ENCODE measurements around the gene SUSD6.

SUSD6 gene

DNA sequence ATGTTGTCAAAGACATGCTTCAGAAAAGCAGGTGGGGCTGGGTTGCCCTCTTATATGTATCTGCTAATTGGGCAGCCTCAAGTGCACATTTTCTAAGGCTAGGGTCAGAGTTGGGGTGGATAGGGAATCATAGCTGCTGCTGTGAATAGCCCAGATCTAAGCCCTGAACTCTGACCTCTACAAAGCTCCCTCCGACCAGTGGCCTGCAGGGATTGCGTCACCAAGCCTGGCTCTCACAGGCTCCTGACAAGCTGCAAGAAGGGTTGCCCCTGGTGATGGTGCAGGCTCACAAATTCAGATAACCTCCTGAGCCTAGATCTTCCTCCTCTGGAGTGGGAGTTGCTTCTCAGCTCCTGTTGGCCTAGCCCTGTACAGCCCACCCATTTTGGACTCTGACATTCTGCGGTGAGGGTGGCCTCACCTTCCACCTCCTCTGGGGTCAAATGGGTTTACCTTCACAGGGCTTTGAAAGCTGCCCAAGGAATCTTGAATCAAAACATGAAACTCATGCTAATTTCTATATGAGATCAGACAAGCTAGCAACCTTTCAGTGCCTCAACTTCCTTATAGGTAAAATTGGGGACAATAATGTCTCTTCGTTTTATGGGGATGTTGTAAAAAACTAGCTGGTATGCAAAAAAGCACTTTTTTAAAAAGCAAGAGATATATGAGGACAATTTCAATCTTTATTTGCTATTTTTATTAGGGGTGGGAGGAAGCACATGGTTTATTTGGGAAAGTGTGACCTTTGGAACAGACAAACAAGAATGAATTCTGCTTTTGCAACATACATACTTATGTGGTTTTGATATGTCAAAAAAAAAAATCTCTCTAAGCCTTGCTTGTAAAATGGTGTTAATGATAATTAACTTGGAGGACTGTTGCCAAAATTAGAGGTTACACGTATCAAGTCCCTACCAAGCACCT is 4.9 kb upstream of the SUSD6 start:
- TF ChIP-seq, protein P1, sequence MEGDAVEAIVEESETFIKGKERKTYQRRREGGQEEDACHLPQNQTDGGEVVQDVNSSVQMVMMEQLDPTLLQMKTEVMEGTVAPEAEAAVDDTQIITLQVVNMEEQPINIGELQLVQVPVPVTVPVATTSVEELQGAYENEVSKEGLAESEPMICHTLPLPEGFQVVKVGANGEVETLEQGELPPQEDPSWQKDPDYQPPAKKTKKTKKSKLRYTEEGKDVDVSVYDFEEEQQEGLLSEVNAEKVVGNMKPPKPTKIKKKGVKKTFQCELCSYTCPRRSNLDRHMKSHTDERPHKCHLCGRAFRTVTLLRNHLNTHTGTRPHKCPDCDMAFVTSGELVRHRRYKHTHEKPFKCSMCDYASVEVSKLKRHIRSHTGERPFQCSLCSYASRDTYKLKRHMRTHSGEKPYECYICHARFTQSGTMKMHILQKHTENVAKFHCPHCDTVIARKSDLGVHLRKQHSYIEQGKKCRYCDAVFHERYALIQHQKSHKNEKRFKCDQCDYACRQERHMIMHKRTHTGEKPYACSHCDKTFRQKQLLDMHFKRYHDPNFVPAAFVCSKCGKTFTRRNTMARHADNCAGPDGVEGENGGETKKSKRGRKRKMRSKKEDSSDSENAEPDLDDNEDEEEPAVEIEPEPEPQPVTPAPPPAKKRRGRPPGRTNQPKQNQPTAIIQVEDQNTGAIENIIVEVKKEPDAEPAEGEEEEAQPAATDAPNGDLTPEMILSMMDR (IDR thresholded peaks at IDR 0.05; ENCODE audit: low read depth, low read length) = no peak
- DNase-seq (ENCODE audit: extremely low read depth, low read depth) = no peak

DNA sequence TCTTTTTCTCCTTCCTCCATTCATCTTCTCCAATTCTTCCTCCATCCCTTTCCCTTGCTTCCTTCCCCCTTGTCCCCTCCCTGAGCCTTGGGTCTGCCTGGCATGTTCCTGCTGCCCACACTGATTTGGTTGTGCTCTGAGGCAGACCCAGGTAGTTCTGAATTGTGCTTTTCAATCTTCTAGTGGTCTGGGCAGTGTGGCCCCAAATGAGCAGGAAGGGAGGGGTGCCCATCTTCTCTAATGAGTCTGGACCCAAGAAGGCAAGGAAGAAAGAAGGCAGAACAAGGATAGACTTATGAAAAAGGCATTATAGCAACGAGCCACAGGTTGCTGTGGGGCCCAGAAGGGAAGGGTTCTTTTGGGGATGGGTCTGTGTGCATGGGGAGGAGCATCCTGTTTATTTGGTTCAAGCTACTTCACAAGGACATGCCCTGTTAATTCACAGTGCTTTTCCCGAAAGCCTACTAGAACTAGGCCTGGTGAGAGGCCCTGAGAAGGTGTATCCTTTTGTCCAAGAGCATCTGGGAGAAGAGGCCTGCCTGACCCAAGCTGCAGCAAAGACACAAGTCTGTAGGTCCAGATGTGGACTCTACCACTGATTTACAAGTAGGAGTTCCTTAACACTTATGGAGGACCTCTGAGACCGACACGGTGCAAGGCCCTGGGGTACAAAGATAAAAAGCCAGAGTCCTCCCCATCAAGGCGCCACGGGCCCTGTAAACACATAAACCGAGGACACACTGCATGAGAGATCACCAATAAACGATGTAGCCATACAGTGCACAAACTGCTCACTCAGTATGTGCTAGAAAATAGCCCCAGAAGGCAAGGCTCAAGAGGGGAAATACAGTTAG is 1.1 kb upstream of the SUSD6 start:
- no peak for DNase-seq (ENCODE audit: extremely low read depth, low read depth)
- TF ChIP-seq, protein P1 (IDR thresholded peaks at IDR 0.05; ENCODE audit: low read depth, low read length) = no peak

- DNase-seq (ENCODE audit: extremely low read depth, low read depth) = no peak
- TF ChIP-seq, protein P1 (IDR thresholded peaks at IDR 0.05; ENCODE audit: low read depth, low read length) = no peak
Measured at GRCh38 chr14:69610874-69611171, 573 bp upstream of the SUSD6 start.

GRCh38 chr14:69612014-69612782 is 802 bp downstream of the SUSD6 start:
- DNase-seq (ENCODE audit: extremely low read depth, low read depth) = no peak
- TF ChIP-seq, protein P1 (IDR thresholded peaks at IDR 0.05; ENCODE audit: low read depth, low read length) = no peak

DNA sequence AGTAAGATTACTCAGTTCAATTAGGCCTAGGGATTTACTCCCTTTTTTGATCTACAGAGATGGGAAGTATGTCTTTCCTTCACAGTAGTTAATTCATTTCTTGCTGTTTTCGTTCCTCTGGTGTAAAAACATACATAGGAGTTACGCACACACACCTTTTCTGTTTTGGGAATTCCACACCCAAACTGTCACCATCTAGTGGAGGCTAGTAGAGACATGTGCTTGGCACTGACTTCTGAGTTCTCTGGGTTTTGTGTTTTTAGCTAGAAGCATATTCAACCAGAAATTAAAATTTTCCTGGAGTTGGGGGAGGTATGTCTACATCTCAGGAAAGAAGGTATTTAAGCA is 1.4 kb downstream of the SUSD6 start:
- DNase-seq (ENCODE audit: extremely low read depth, low read depth) = no peak
- TF ChIP-seq, protein P1 (IDR thresholded peaks at IDR 0.05; ENCODE audit: low read depth, low read length) = peak; percentile 24

DNA sequence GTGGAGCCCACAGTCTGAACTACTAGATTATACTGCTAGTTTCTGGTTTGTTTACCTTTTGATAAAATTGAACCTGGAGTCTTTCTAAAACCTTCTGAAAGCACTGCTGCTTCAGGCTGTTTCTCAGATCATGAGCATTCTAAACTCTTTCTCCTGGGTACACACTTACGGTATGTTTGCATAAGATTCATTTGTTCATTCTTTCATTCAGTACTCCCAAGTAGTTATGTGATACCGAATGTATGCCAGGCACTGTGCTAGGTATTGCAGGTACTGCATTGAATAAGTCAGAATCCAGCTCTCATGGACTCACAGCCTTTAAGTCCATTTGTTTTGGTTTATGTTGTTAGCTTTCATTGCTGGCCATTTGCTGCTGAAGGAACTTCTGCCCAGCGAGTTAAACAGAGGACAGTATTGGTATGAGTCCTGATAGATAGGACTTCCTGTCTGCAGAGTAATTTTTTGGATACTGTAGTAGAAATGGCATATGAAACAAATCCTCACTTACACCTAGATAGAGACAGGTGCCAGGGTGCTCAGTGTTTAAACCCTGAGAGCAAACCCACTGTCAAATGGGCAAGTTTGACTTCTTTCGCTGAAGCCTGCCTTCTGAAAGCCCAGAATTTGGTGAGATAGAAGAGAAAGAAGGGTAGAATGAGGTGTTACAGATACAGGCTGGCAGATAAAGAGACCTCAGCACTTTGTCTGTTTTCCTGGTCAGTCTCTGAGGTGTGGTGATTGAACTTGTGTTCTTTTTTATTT is 2.1 kb downstream of the SUSD6 start:
- TF ChIP-seq, protein P1 (IDR thresholded peaks at IDR 0.05; ENCODE audit: low read depth, low read length) = no peak
- no peak for DNase-seq (ENCODE audit: extremely low read depth, low read depth)

Data from AG09319 (cell line).